IMR-90 (cell line): ENCODE measurements around the gene ABHD17C. TPM values are rescaled to one million over a fixed set of nuclear protein-coding genes. Genes with fewer than 3 reads are reported as not detected.
A peak's percentile ranks its signal among the peaks of the same experiment; 100 is the strongest.

Experiments
- ATAC-seq: fragments of 200-7000 bp; cut with Tn5 transposase; 2 replicates; pipeline ENCODE4 v1.9.1; 2020; ENCODE audit warnings: low read depth, mild to moderate bottlenecking, moderate library complexity
- BruUV-seq: library from RNA; stranded (reverse); fragments of 400-500 nt; replicated peaks from 2 replicates; lab custom pipeline; 2021; lab: Mats Ljungman, UMichigan
- CTCF ChIA-PET: fragments of 300-600 bp; formaldehyde crosslinking; extraction: SDS; loops from one replicate; lab custom pipeline; 2021; ENCODE audit warnings: antibody characterized with exemption; lab: Yijun Ruan, JAX
- POLR2A ChIA-PET: fragments of 300-600 bp; sonication (Branson Sonifier 250); formaldehyde crosslinking; loops from one replicate; lab custom pipeline; 2022; ENCODE audit warnings: antibody characterized with exemption; ENCODE audit not compliant: unreplicated experiment; lab: Charles Lee
- DNase-seq: peaks from one replicate; pipeline ENCODE4 v3.0.0; 2013
- H2AFZ ChIP-seq: replicated peaks from 2 replicates; pipeline ENCODE3; 2013; ENCODE audit warnings: low read length, mild to moderate bottlenecking; ENCODE audit not compliant: poor library complexity
- H2AK5ac ChIP-seq: 2 replicates; pipeline ENCODE4 v1.6.1; 2013; ENCODE audit warnings: low read depth, low read length, inconsistent platforms
- H2AK9ac ChIP-seq: replicated peaks from 2 replicates; pipeline ENCODE3; 2013; ENCODE audit warnings: mild to moderate bottlenecking, low read depth, low read length, moderate library complexity; ENCODE audit not compliant: poor library complexity
- H2BK120ac ChIP-seq: 2 replicates; pipeline ENCODE4 v1.6.1; 2013; ENCODE audit warnings: low read depth, low read length, inconsistent platforms
- H2BK15ac ChIP-seq: 3 replicates; pipeline ENCODE4 v1.6.1; 2013; ENCODE audit warnings: low read depth, low read length, inconsistent platforms
- H2BK20ac ChIP-seq: 2 replicates; pipeline ENCODE4 v1.6.1; 2013; ENCODE audit warnings: low read depth, mild to moderate bottlenecking, inconsistent platforms, low read length, moderate library complexity
- H2BK5ac ChIP-seq: 2 replicates; pipeline ENCODE4 v1.6.1; 2013; ENCODE audit warnings: mild to moderate bottlenecking, low read depth, low read length, inconsistent platforms; ENCODE audit not compliant: poor library complexity, severe bottlenecking
- H3K14ac ChIP-seq: replicated peaks from 2 replicates; pipeline ENCODE4 v1.6.1; 2013; ENCODE audit warnings: low read depth, low read length, inconsistent platforms
- H3K18ac ChIP-seq: 2 replicates; pipeline ENCODE4 v1.6.1; 2013; ENCODE audit warnings: low read depth, low read length, control low read depth
- H3K23ac ChIP-seq: 2 replicates; pipeline ENCODE4 v1.6.1; 2013; ENCODE audit warnings: low read depth, low read length, inconsistent platforms
- H3K27ac ChIP-seq: 2 replicates; pipeline ENCODE4 v1.5.1; 2013; ENCODE audit warnings: mild to moderate bottlenecking, control low read depth, low read length; ENCODE audit not compliant: insufficient read depth
- H3K27me3 ChIP-seq: 2 replicates; pipeline ENCODE4 v1.6.1; 2013; ENCODE audit warnings: low read length; ENCODE audit not compliant: control insufficient read depth, insufficient read depth
- H3K36me3 ChIP-seq: 2 replicates; pipeline ENCODE4 v1.6.1; 2013; ENCODE audit warnings: low read length, mixed read lengths; ENCODE audit not compliant: control insufficient read depth, insufficient read depth
- H3K4ac ChIP-seq: 2 replicates; pipeline ENCODE4 v1.6.1; 2013; ENCODE audit warnings: low read depth, low read length, inconsistent platforms
- H3K4me1 ChIP-seq: 2 replicates; pipeline ENCODE4 v1.6.1; 2013; ENCODE audit warnings: low read length, mixed read lengths; ENCODE audit not compliant: control insufficient read depth, insufficient read depth
- H3K4me2 ChIP-seq: 2 replicates; pipeline ENCODE4 v1.6.1; 2013; ENCODE audit warnings: low read depth, mild to moderate bottlenecking, control low read depth, low read length, moderate library complexity
- H3K4me3 ChIP-seq: 2 replicates; pipeline ENCODE4 v1.5.1; 2013; ENCODE audit warnings: low read depth, mild to moderate bottlenecking, control low read depth, low read length, moderate library complexity; ENCODE audit not compliant: insufficient read depth
- H3K56ac ChIP-seq: 2 replicates; pipeline ENCODE4 v1.6.1; 2013; ENCODE audit warnings: low read length, inconsistent platforms; ENCODE audit not compliant: insufficient read depth; ENCODE audit errors: extremely low read depth
- H3K79me1 ChIP-seq, 2 experiments: 2 replicates each; pipeline ENCODE4 v1.6.1; 2013; ENCODE audit warnings: low read length in 2 of 2, inconsistent platforms in 1 of 2, low read depth in 1 of 2
- H3K9ac ChIP-seq: 2 replicates; pipeline ENCODE4 v1.6.1; 2013; ENCODE audit warnings: low read depth, low read length, control low read depth
- H3K9me1 ChIP-seq: 2 replicates; pipeline ENCODE4 v1.6.1; 2013; ENCODE audit warnings: low read length, inconsistent platforms; ENCODE audit not compliant: insufficient read depth
- H3K9me3 ChIP-seq: 2 replicates; pipeline ENCODE4 v1.6.1; 2013; ENCODE audit warnings: low read length; ENCODE audit not compliant: control insufficient read depth, insufficient read depth
- H4K20me1 ChIP-seq: 2 replicates; pipeline ENCODE4 v1.6.1; 2013; ENCODE audit warnings: low read length, inconsistent platforms; ENCODE audit not compliant: insufficient read depth
- H4K5ac ChIP-seq: 2 replicates; pipeline ENCODE4 v1.6.1; 2013; ENCODE audit warnings: mild to moderate bottlenecking, low read depth, low read length, control low read depth
- H4K8ac ChIP-seq, 2 experiments: 2 replicates each; pipeline ENCODE4 v1.6.1; 2013; ENCODE audit warnings: low read depth in 2 of 2, low read length in 2 of 2, control low read depth in 1 of 2, inconsistent platforms in 1 of 2
- H4K91ac ChIP-seq: 2 replicates; pipeline ENCODE4 v1.6.1; 2013; ENCODE audit warnings: low read depth, low read length, inconsistent platforms; ENCODE audit not compliant: insufficient read depth
- BHLHE40 ChIP-seq: fragments of 150-350 bp; IDR thresholded peaks from 2 replicates; pipeline ENCODE4 v1.6.1; 2016; ENCODE audit warnings: mild to moderate bottlenecking, low read depth, low read length
- CHD1 ChIP-seq: IDR thresholded peaks from 2 replicates; pipeline ENCODE4 v1.6.1; 2012; ENCODE audit warnings: low read depth, low read length, improper control_type of control experiment
- CTCF ChIP-seq: conservative IDR thresholded peaks from 2 replicates; pipeline ENCODE4 v1.5.1; 2012; ENCODE audit warnings: mild to moderate bottlenecking, low read depth, low read length, improper control_type of control experiment
- ELK1 ChIP-seq: fragments of 150-350 bp; IDR thresholded peaks from 2 replicates; pipeline ENCODE4 v1.6.1; 2016; ENCODE audit warnings: low read depth, mild to moderate bottlenecking, low read length, moderate library complexity, borderline replicate concordance
- FOS ChIP-seq: fragments of 150-350 bp; IDR thresholded peaks from 2 replicates; pipeline ENCODE4 v1.6.1; 2016; ENCODE audit warnings: low read depth, low read length
- MAFK ChIP-seq: IDR thresholded peaks from 2 replicates; pipeline ENCODE4 v1.6.1; 2012; ENCODE audit warnings: low read depth, low read length, improper control_type of control experiment
- MAZ ChIP-seq: IDR thresholded peaks from 2 replicates; pipeline ENCODE4 v1.6.1; 2012; ENCODE audit warnings: low read depth, mild to moderate bottlenecking, low read length, improper control_type of control experiment, moderate library complexity, borderline replicate concordance
- MXI1 ChIP-seq: IDR thresholded peaks from 2 replicates; pipeline ENCODE4 v1.6.1; 2012; ENCODE audit warnings: low read depth, mild to moderate bottlenecking, low read length, moderate library complexity, borderline replicate concordance
- NFE2L2 ChIP-seq: fragments of 150-350 bp; IDR thresholded peaks from 2 replicates; pipeline ENCODE4 v1.6.1; 2016; ENCODE audit warnings: low read depth, mild to moderate bottlenecking, low read length
- POLR2A ChIP-seq: IDR thresholded peaks from 2 replicates; pipeline ENCODE4 v1.6.1; 2012; ENCODE audit warnings: mild to moderate bottlenecking, low read depth, low read length
- RAD21 ChIP-seq: IDR thresholded peaks from 2 replicates; pipeline ENCODE4 v1.6.1; 2012; ENCODE audit warnings: low read length, improper control_type of control experiment
- RCOR1 ChIP-seq: IDR thresholded peaks from 2 replicates; pipeline ENCODE4 v1.6.1; 2012; ENCODE audit warnings: mild to moderate bottlenecking, low read length, improper control_type of control experiment; ENCODE audit not compliant: insufficient replicate concordance
- RFX5 ChIP-seq: IDR thresholded peaks from 2 replicates; pipeline ENCODE4 v1.8.0; 2012; ENCODE audit warnings: low read depth, mild to moderate bottlenecking, low read length, moderate library complexity
- SMC3 ChIP-seq: fragments of 150-350 bp; IDR thresholded peaks from 2 replicates; pipeline ENCODE4 v1.6.1; 2016; ENCODE audit warnings: low read depth, mild to moderate bottlenecking, antibody characterized with exemption, low read length, moderate library complexity
- USF2 ChIP-seq: fragments of 150-350 bp; IDR thresholded peaks from 2 replicates; pipeline ENCODE4 v1.6.1; 2017; ENCODE audit warnings: mild to moderate bottlenecking, antibody characterized with exemption, low read length, low read depth
- WGBS, 2 experiments: methylation state at CpG; one replicate each; pipeline versions ENCODE4 v1.1.5 to v1.1.7; 2013; ENCODE audit warnings: missing lambda C conversion rate in 2 of 2; ENCODE audit not compliant: insufficient read length in 1 of 2; ENCODE audit errors: extremely low coverage in 2 of 2; 5-methylcytosine and 5-hydroxymethylcytosine counted together
- dilution Hi-C: fragments of 300-500 bp; cut with HindIII; formaldehyde crosslinking; loops from one replicate; pipeline ENCODE4 v1.14.3; 2018; ENCODE audit warnings: low sequenced_read_pairs; ENCODE audit not compliant: unreplicated experiment
- in situ Hi-C: fragments of 300-500 bp; cut with MboI; formaldehyde crosslinking; loops from 3 replicates; pipeline ENCODE4 v1.14.3; 2019; ENCODE audit warnings: low sequenced_read_pairs, inconsistent platforms, mixed read lengths
- intact Hi-C: fragments of 100-400 bp; cut with micrococcal nuclease; formaldehyde crosslinking; loops from 2 replicates; pipeline ENCODE4 v1.10.0; 2022
- polyA plus RNA-seq, 3 experiments: library from polyadenylated mRNA; depleted of rRNA; stranded (reverse); fragments of >200 nt; gene quantifications; 2 replicates each; pipeline ENCODE4 v1.2.3, GENCODE V29; 2012; ENCODE audit warnings: low replicate concordance in 1 of 3
- total RNA-seq: library from RNA; depleted of rRNA; stranded (reverse); fragments of >200 nt; gene quantifications from 2 replicates; pipeline ENCODE4 v1.2.3, GENCODE V29; 2012

The ABHD17C gene
- total and polyA plus RNA-seq, 2 of the 4 experiments (the other 2 are of a cell fraction), result 5.4 to 10.3 TPM

- Histone ChIP-seq H3K4me1 (peaks cover 10% of the 10 kb centered on the region), H3K14ac (no peak overlapping the region; the same call in 1 of the 2 replicates), H3K9me3 (no peaks in the 10 kb centered on the region), H4K8ac (peak overlapping the region in 1 of 2 experiments; percentile 1; a peak in 1 of 4 replicates), H2BK5ac (no peak overlapping the region), H3K4me3 (no peak overlapping the region), H4K20me1 (no peaks in the 10 kb centered on the region), H3K4me2 (no peak overlapping the region), H2AK9ac (no peak overlapping the region), H3K27ac (no peak overlapping the region), H3K9me1 (0 out of 2 replicates have a peak, but pooled peaks cover under 1% of the 10 kb centered on the region), H4K91ac (no peak overlapping the region; the same call in 1 of the 2 replicates), H2BK15ac (0 out of 3 replicates have a peak overlapping the region, but pooled peaks have one; percentile 63), H2BK20ac (peak overlapping the region; percentile 0; the same call in 1 of the 2 replicates), H3K4ac (peak overlapping the region; percentile 9; the same call in 1 of the 2 replicates), H3K18ac (peak overlapping the region; percentile 69; the same call in 1 of the 2 replicates), H4K5ac (no peak overlapping the region), H3K27me3 (no peaks in the 10 kb centered on the region), H2AFZ (no peak overlapping the region), H3K23ac (no peak overlapping the region), H2BK120ac (peak overlapping the region; percentile 27; the same call in 1 of the 2 replicates), H3K36me3 (no peaks in the 10 kb centered on the region), H3K56ac (no peak overlapping the region), H2AK5ac (no peak overlapping the region; the same call in 1 of the 2 replicates), H3K79me1 (no peaks in the 10 kb centered on the region), H3K9ac (no peak overlapping the region)
- CTCF ChIA-PET, result no interaction called here
- DNase-seq (no peak), ATAC-seq (no peak)
- WGBS, 2 experiments, result no CpG with 5 or more reads among the region's 3 CpGs
- intact Hi-C loops (no loop called here), dilution Hi-C loops (no loop called here), in situ Hi-C loops (no loop called here)
- BruUV-seq, result no TSS peak
- POLR2A ChIA-PET, result no interaction called here
- TF ChIP-seq POLR2A (no peak), CTCF (no peak), RFX5 (no peak), MAZ (no peak), RAD21 (no peak), FOS (no peak), RCOR1 (no peak), USF2 (no peak), NFE2L2 (no peak), BHLHE40 (no peak), MAFK (no peak), MXI1 (no peak), CHD1 (no peak), SMC3 (no peak), ELK1 (no peak)
These were observed 26.4 kb upstream of the ABHD17C start for GRCh38 chr15:80668546-80669236.
